Activated T-cell treated with anti-CD3 and anti-CD28 coated beads, Interleukin-2, amount 50 U/mL, for 4 hours (primary cell): ENCODE results near the gene HLA-DPB1. TPM values are rescaled to one million over a fixed set of nuclear protein-coding genes. Genes with fewer than 3 reads are reported as not detected.
"Not testable (repeated sequence)": the region's sequence is repeated elsewhere in the genome, so short reads cannot be mapped to it uniquely, and the experiment has no call there.

ENCODE experiments used
- ATAC-seq, 2 donors: fragments of 200-7000 bp; cut with Tn5 transposase; one replicate each; pipeline ENCODE4 v1.10.0; 2021
- DNase-seq: peaks from one replicate; pipeline ENCODE4 v3.0.0-alpha.2; 2020
- H3K27me3 Mint-ChIP-seq: one replicate; pipeline ENCODE4 v1.8.0; 2021; ENCODE audit warnings: low read depth, mixed read lengths
- H3K36me3 Mint-ChIP-seq: one replicate; pipeline ENCODE4 v1.8.0; 2022; ENCODE audit warnings: mixed read lengths; ENCODE audit not compliant: insufficient read depth
- H3K4me1 Mint-ChIP-seq: one replicate; pipeline ENCODE4 v1.8.0; 2021; ENCODE audit warnings: low read depth, mixed read lengths
- H3K4me3 Mint-ChIP-seq: one replicate; pipeline ENCODE4 v1.8.0; 2021; ENCODE audit warnings: mild to moderate bottlenecking, moderate library complexity, mixed read lengths
- H3K9me3 Mint-ChIP-seq: one replicate; pipeline ENCODE4 v1.8.0; 2021; ENCODE audit warnings: mixed read lengths
- total RNA-seq, 3 donors: library from RNA; stranded (reverse); gene quantifications; one replicate each; pipeline ENCODE4 v1.2.1, GENCODE V29; 2021

Gene HLA-DPB1
- total RNA-seq, 3 donors from 2014 or later: 6.0 to 9.8 (median 6.3) TPM

DNA sequence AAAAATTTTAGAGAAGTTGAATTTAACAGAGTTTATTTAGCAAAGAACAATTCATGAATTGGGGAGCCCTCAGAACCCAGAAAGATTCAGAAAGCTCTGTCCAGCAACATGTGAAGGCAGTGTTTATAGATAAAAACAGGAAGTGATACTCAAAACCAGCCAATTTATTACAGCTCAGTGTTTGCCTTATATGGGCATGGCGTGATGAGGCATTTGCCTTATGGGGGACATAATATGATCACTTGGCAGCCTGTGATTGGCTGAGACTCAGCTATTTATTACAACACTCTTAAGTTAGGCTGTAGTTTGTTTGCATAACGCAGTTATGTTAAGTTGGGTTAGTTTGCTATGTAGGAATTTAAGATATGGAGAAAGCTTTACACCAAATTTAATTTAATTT is 13.8 kb upstream of the HLA-DPB1 start:
- H3K27me3 Mint-ChIP-seq: peaks cover 8% of the 10 kb centered on the region
- ATAC-seq (no peak), DNase-seq (no peak)
- H3K36me3 Mint-ChIP-seq: peaks cover 6% of the 10 kb centered on the region
- H3K4me3 Mint-ChIP-seq: no peak overlapping the region
- peaks cover 6% of the 10 kb centered on the region for H3K4me1 Mint-ChIP-seq
- no peaks in the 10 kb centered on the region for H3K9me3 Mint-ChIP-seq

DNA sequence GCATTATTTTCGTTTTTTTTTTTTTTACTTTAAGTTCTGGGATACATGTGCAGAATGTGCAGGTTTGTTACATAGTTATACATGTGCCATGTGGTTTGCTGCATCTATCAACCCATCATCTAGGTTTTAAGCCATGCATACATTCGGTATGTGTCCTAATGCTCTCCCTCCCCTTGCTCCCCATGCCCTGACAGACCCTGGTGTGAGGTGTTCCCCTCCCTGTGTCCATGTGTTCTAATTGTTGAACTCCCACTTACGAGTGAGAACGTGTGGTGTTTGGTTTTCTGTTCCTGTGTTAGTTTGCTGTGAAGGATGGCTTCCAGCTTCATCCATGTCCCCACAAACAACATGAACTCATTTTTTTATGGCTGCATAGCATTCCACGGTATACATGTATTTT is 12.4 kb upstream of the HLA-DPB1 start:
- not testable (repeated sequence) for H3K4me3 Mint-ChIP-seq, DNase-seq, H3K9me3 Mint-ChIP-seq, H3K4me1 Mint-ChIP-seq, ATAC-seq, H3K27me3 Mint-ChIP-seq
- H3K36me3 Mint-ChIP-seq: peaks cover 14% of the 10 kb centered on the region

DNA sequence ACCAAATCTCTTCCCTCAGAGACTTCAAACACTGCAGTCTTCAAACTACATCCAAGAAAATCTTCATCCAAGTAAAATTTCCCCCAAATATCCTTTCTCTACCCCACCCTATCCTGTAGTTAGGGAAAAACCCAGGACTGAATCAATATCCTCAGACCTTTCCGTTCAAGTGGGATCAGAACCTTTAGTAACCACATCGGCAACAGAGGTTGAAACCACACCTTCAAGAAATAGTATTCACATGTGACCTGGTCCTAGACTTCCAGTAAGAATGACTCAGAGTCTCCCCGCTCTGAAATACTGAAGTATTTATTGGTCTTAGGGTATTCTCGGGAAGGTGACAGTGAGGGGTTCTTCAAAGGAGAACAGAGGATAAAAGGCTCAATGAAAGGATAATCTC is 11.1 kb upstream of the HLA-DPB1 start:
- H3K9me3 Mint-ChIP-seq: no peaks in the 10 kb centered on the region
- H3K36me3 Mint-ChIP-seq: peaks cover 17% of the 10 kb centered on the region
- peaks cover under 1% of the 10 kb centered on the region for H3K4me1 Mint-ChIP-seq
- ATAC-seq (no peak), DNase-seq (no peak)
- H3K27me3 Mint-ChIP-seq: peaks cover 4% of the 10 kb centered on the region
- no peak overlapping the region for H3K4me3 Mint-ChIP-seq

DNA sequence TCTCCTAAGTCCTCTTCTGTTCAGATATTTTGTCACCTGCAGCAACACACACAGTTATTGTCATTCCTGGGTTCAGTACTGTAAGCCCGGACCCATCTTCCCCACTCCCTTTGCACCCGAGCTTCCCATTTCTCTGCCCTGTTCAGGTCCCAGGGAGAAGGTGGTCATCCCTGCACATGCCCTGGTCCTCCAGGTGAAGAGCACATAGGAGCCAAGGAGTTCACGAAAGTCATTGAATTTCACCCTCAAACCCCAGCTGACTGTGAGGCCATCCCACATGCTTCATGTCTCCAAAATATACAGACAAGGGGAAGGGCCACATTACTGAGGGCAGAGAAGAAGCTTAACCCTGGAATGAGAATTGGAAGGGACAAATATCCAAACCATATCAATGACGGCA is 10.5 kb upstream of the HLA-DPB1 start:
- no peak for DNase-seq
- Mint-ChIP-seq H3K9me3 (no peaks in the 10 kb centered on the region), H3K36me3 (peaks cover 17% of the 10 kb centered on the region), H3K27me3 (peaks cover 4% of the 10 kb centered on the region), H3K4me3 (no peak overlapping the region), H3K4me1 (peaks cover 4% of the 10 kb centered on the region)
- ATAC-seq: no peak

DNA sequence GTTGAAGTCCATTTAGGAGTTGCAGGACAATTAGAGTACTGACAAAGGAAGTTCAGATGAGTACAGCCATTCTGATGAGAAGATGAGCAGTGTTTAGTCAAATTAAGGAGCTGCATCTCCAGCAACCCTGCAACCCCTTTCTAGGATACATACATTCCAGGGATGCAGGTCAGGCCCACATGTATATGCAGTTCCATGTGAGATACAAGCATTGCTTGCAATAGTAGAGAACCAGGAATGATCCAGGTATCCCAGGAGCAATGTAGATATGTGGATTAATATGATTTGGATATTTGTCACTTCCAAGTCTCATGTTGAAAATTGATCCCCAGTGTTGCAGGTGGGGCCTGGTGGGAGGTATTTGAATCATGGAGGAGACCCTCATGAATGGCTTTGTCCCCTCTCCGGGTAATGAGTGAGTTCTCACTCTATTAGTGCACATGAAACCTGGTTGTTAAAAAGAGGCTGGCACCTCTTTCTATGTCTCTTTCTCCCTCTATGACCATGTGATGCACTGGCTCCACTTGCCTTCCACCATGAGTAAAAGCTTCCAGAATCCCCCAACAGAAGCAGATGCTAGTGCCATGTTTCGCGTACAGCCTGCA is 8.8 kb upstream of the HLA-DPB1 start:
- DNase-seq: no peak
- Mint-ChIP-seq H3K36me3 (peaks cover 17% of the 10 kb centered on the region), H3K9me3 (no peaks in the 10 kb centered on the region), H3K27me3 (peaks cover 4% of the 10 kb centered on the region), H3K4me3 (no peak overlapping the region), H3K4me1 (peaks cover 11% of the 10 kb centered on the region)
- no peak for ATAC-seq

DNA sequence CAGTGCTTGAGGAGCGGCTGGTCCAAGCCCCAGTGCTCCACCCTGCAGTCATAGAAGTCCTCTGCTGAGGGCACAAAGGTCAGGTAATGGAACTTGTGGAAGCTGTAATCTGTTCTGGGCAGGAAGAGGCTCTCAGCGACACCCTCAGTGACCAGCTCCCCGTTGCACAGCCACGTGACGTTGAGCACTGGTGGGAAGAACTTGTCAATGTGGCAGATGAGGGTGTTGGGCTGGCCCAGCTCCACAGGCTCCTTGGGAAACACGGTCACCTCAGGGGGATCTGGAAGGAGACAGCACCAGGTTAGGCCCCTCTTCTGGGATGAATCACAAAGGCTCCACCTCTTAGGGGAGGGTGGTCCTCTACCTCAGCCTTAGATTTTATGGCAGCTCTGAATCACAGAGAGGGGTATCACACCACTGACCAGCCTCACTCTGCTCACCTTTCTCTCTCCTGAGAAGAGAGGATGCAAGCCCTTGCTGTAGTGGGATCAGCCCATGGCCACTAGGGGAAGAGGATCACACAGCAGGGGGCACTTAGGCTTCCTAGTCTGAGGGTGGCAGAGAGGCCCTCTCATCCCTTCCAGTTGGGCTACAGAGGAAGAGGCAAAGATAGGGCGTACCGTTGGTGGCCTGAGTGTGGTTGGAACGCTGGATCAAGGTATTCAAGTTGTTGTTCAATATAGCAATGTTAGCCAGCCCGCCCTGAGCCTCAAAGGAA is 6.6 kb upstream of the HLA-DPB1 start:
- H3K9me3 Mint-ChIP-seq: no peaks in the 10 kb centered on the region
- no peak for DNase-seq
- ATAC-seq: no peak
- H3K36me3 Mint-ChIP-seq: peaks cover 17% of the 10 kb centered on the region
- H3K4me1 Mint-ChIP-seq: peaks cover 23% of the 10 kb centered on the region
- H3K4me3 Mint-ChIP-seq: no peak overlapping the region
- H3K27me3 Mint-ChIP-seq: no peaks in the 10 kb centered on the region

DNA sequence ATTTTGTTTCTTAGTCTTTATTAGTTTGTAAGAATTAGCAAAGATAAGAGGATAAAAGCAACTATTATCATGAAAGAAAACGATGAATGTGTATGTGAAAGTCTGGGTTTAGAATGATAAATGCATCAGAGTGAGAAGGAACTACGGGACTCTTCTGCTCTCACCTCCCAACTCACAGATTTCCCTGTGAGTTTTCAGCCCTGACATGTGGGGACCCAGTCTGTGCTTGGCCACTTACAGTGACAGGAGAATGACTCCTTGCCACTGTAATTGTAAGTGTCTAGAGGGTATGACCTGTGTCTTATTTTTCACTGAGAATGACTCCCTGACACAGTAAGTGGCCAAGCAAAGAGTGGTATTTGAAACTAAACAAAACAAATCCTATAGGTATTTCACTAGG is 4.9 kb upstream of the HLA-DPB1 start:
- ATAC-seq (no peak), DNase-seq (no peak)
- no peaks in the 10 kb centered on the region for H3K27me3 Mint-ChIP-seq
- peaks cover 31% of the 10 kb centered on the region for H3K4me1 Mint-ChIP-seq
- H3K9me3 Mint-ChIP-seq: no peaks in the 10 kb centered on the region
- peaks cover 13% of the 10 kb centered on the region for H3K36me3 Mint-ChIP-seq
- H3K4me3 Mint-ChIP-seq: peak overlapping the region; percentile 76

DNA sequence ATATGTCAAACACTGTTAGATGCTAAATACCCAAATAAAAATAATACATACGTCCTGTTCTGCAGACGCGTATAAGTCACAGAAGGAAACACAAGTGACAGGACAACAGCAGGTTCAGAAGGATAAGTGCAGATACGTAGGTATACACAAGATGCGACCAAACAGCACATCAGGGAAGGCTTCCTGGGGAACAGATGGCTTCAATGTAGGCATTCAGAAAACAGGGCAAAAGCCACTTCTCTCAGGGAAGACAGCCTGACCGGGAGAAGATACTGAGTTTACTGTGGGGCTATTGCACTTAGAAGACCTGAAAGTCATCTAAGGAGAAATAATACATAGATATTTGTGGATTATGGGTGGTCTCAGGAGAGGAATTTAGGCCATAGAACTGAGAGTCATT is 4.2 kb upstream of the HLA-DPB1 start:
- Mint-ChIP-seq H3K9me3 (no peaks in the 10 kb centered on the region), H3K4me1 (peaks cover 36% of the 10 kb centered on the region), H3K36me3 (peaks cover 12% of the 10 kb centered on the region), H3K27me3 (no peaks in the 10 kb centered on the region), H3K4me3 (peak overlapping the region; percentile 76)
- DNase-seq (no peak), ATAC-seq (no peak)

DNA sequence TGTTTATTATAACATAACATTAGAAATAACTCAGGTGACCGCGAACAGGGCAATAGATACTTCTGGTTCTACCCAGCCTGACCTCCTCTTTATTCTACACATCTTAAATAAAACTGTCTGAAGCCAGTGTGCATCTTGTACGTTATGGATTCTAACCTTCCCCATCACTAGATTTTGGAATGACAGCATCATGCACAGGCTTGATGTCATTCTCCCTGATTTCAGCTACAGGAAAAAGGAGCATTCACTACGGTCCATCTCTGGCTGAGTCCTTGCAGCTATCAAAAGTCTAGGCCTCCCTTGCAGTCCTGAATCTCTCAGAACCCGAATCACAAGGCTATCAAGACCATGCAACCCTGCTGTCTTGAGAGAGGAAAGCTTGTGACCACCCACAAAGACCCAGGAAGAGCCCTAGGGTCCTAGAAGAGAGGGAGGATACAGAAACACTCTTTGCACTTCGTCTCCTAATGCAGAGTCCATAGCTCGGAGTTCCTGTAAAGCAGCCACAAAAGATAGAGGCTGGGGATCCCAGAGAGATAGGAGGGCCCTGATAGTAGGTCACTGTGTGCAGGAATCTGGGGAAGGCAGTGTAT is 3.2 kb upstream of the HLA-DPB1 start:
- Mint-ChIP-seq H3K4me1 (peaks cover 43% of the 10 kb centered on the region), H3K4me3 (peak overlapping the region; percentile 76), H3K27me3 (no peaks in the 10 kb centered on the region), H3K36me3 (peaks cover 6% of the 10 kb centered on the region), H3K9me3 (no peaks in the 10 kb centered on the region)
- ATAC-seq (no peak), DNase-seq (no peak)

DNA sequence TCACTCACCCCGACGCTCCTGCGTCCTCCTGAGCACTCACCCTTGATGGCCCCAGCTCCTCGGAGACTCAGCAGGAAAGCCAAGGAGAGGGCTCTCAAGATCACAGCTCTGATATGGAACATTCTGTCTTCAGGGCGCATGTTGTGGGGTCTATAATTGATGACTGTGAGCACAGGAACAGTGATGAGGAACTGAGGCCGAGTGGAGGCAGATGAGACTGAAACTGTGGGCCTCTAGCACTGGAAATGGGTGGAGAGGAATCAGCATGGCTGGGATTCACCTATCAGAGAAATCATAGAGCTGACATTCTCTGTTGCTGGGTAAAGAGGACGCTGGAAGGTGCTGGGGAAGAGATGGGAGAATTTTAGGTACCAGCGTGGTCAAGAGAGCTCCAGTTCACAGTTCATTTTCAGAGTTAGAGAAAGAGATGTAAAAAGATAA is 2.3 kb upstream of the HLA-DPB1 start, which contains the start of gene HLA-DPA1:
Gene HLA-DPA1, minus strand, starts transcription at position 219 of the 441 bp plus-strand sequence.
- no peaks in the 10 kb centered on the region for H3K27me3 Mint-ChIP-seq
- DNase-seq (no peak), ATAC-seq (peak; percentile 72 to 76)
- H3K36me3 Mint-ChIP-seq: peaks cover 3% of the 10 kb centered on the region
- peak within 1 kb of the TSS; percentile 76 for H3K4me3 Mint-ChIP-seq
- H3K9me3 Mint-ChIP-seq: no peaks in the 10 kb centered on the region
- H3K4me1 Mint-ChIP-seq: peaks cover 49% of the 10 kb centered on the region

DNA sequence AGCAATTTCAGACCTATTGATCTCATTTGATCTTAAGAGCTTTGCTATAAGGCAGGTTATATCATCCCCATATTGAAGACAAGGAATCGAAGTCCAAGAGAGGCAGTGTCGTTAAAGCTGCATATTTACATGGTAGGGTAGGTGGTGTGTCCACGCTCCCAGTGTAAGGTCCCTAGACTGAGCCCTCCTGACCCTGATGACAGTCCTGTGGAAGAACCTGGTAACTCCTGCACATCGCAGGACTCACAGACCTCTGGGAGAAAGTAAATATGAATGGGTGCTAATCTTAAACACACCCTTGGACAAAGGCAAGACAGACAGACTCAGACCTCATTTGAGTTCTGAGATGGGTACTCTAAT is 602 bp upstream of the HLA-DPB1 start:
- Mint-ChIP-seq H3K4me1 (peaks cover 56% of the 10 kb centered on the region), H3K36me3 (peaks cover 2% of the 10 kb centered on the region), H3K9me3 (no peaks in the 10 kb centered on the region), H3K27me3 (peaks cover 2% of the 10 kb centered on the region), H3K4me3 (peak overlapping the region; percentile 31)
- no peak for DNase-seq
- no peak for ATAC-seq

DNA sequence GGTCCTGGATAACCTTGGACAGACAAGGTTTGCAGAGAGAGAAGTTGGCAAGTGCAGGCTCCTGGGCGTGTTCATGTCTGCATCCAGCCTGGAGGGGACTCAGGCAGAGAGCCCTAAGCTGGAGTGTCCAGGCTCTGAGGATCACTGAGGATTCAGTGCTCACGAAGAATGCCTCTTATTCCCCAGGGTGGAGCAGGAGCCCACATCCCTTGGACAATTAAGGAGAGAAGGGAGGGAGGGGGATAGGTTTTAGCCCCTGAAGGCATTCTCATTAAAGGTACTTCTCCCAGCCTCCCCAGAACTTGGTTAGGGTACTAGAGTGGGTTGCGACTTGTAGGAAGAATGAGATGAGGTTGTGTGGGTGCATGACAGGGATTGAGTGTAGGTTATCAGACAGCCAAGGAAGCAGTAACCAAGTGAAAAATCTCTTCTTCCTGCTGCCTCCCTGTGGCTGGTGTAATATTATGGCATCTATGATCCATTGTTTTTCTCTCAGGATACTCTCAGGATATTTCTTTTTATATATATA is 680 bp downstream of the HLA-DPB1 start:
- peaks cover 3% of the 10 kb centered on the region for H3K36me3 Mint-ChIP-seq
- peaks cover 59% of the 10 kb centered on the region for H3K4me1 Mint-ChIP-seq
- DNase-seq: no peak
- peaks cover 4% of the 10 kb centered on the region for H3K27me3 Mint-ChIP-seq
- no peak for ATAC-seq
- no peaks in the 10 kb centered on the region for H3K9me3 Mint-ChIP-seq
- H3K4me3 Mint-ChIP-seq: peak overlapping the region; percentile 82

DNA sequence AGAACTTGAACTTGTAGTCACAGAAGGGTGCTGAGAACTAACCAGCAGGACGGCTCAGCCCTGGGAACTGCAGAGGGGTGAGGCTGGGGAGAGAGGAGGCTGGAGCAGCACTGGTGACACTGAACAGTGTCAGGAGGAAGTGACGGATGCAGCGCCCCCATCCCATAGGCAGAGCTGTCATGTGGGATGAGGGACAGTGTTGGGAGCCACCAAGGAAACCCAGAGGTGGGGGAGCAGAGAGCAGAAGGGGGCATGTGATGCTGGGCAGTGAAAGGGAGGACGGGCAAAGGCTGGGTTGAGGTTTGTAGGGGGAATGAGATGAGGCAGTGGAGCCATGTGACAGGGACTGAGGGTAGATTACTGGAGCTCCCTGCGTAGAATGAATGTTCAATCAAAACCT is 2.1 kb downstream of the HLA-DPB1 start:
- ATAC-seq (no peak), DNase-seq (no peak)
- H3K36me3 Mint-ChIP-seq: peaks cover 3% of the 10 kb centered on the region
- peaks cover 56% of the 10 kb centered on the region for H3K4me1 Mint-ChIP-seq
- no peaks in the 10 kb centered on the region for H3K9me3 Mint-ChIP-seq
- peaks cover 4% of the 10 kb centered on the region for H3K27me3 Mint-ChIP-seq
- peak overlapping the region; percentile 73 for H3K4me3 Mint-ChIP-seq

DNA sequence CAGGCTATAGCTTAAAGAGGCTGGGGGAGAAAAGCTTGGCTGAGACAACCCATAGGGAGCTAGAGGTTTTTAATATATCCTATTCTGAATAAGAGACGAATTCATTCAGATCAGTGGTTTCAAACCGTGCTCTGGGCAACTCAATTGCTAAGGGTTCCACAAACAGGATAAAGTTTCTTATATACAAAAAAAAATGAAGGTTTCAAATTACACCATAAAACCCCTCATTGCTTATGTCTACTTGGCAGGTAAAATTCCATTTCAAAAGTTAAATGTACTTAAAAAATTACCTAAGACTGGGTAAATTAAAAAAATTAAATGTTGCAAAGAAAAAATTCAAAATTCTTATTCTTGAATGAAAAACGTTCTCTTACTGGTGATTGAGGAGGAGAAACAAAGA is 2.7 kb downstream of the HLA-DPB1 start:
- DNase-seq (no peak), ATAC-seq (no peak)
- Mint-ChIP-seq H3K4me1 (peaks cover 53% of the 10 kb centered on the region), H3K27me3 (peaks cover 4% of the 10 kb centered on the region), H3K9me3 (no peaks in the 10 kb centered on the region), H3K36me3 (peaks cover 3% of the 10 kb centered on the region), H3K4me3 (no peak overlapping the region)
